Measurements from ENCODE around the gene NUP210. TPM values are rescaled to one million over a fixed set of nuclear protein-coding genes. Genes with fewer than 3 reads are reported as not detected.

Gene NUP210
- total and polyA plus RNA-seq, 2 of the 13 experiments (the other 11 are each of a cell fraction or from before 2014, with no cell fraction given): 31.6 to 35.2 TPM

DNA sequence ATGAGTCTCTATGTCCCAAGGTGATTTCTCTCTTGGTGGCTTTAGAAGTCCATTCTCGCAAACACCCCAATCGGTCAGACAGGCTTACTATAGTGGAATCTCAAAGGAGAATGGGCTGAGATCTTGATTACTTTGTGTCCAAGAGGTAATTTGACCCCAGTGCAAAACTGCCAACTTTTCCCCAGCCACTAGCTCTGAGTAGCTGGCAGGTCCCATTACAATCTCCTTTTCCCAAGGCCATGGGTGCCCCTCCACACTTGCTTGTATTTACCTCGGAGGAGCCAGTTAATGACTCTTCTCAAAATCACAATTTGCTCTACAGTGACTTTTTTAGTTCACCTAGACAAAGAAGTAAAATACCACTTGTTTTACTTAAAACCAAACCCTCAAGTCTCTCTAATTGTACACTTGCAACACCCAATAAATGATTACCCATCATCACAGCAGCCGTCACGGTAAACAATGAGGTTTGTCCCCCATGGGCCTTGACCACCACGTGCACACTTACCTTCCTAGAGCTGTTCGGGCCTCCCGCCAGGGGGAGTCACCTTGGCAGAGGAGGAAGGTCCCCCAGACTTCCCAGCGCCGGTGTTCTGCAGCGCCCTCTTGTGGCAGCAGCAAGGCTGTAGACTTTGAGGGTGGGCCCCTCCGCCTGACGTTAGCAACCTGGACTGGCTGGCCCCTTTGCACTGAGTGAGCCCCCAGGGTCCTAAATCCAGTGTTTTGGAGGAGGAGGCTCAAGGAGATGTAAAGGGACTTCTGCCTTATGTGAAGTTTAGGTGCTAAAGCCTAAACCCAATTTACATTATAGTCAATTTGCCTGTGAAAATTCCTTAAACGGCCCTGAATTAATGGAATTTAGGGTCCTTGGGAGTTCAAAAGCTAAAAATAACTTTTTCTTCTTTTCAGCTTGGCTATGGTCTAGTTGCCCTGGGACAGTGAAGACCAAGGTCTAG lies 41.3 kb upstream of the NUP210 start (continued):
- TF ChIP-seq NFKB2 (CRISPR knock-in tag; IDR thresholded peaks at IDR 0.05; ENCODE audit: borderline replicate concordance) (peak; percentile 81; the same call in 1 of the 2 replicates), ZNF878 (CRISPR knock-in tag; IDR thresholded peaks at IDR 0.05) (peak; percentile 52; the same call in 1 of the 2 replicates), FOXK1 (CRISPR knock-in tag; IDR thresholded peaks at IDR 0.05; ENCODE audit: borderline replicate concordance, low read depth) (peak; percentile 68; the same call in 1 of the 2 replicates), YY1 (IDR thresholded peaks at IDR 0.05; ENCODE audit: insufficient read depth, insufficient replicate concordance, low read depth, low read length) (peak; percentile 72), SNAPC2 (CRISPR knock-in tag; IDR thresholded peaks at IDR 0.05) (0 out of 2 replicates have a peak, but pooled peaks have one; percentile 60), ZNF788 (CRISPR knock-in tag; IDR thresholded peaks at IDR 0.05; ENCODE audit: borderline replicate concordance) (peak; percentile 93; the same call in 1 of the 2 replicates), CEBPG (CRISPR knock-in tag; IDR thresholded peaks at IDR 0.05) (peak; percentile 44), ZNF724P (CRISPR knock-in tag; IDR thresholded peaks at IDR 0.05; ENCODE audit: borderline replicate concordance) (peak; percentile 51; the same call in 1 of the 2 replicates), ZNF224 (CRISPR knock-in tag; IDR thresholded peaks at IDR 0.05) (no peak), ZNF274 (CRISPR knock-in tag; IDR thresholded peaks at IDR 0.05) (peak; percentile 52; the same call in 1 of the 2 replicates), ZSCAN31 (CRISPR knock-in tag; IDR thresholded peaks at IDR 0.05; ENCODE audit: low read depth) (peak; percentile 75), SMYD3 (CRISPR knock-in tag; IDR thresholded peaks at IDR 0.05) (peak; percentile 75; the same call in 1 of the 2 replicates), ERF (CRISPR knock-in tag; IDR thresholded peaks at IDR 0.05) (peak; percentile 88), HDAC2 (CRISPR knock-in tag; IDR thresholded peaks at IDR 0.05) (peak; percentile 91), ZNF644 (CRISPR knock-in tag; IDR thresholded peaks at IDR 0.05; ENCODE audit: low read depth) (peak; percentile 84; the same call in 1 of the 2 replicates), GFI1 (CRISPR knock-in tag; IDR thresholded peaks at IDR 0.05; ENCODE audit: borderline replicate concordance) (peak; percentile 75; the same call in 1 of the 2 replicates), HDAC6 (IDR thresholded peaks at IDR 0.05; ENCODE audit: low read depth, low read length) (no peak), ZNF326 (CRISPR knock-in tag; IDR thresholded peaks at IDR 0.05; ENCODE audit: borderline replicate concordance) (no peak)
- TF ChIP-seq, protein P1, sequence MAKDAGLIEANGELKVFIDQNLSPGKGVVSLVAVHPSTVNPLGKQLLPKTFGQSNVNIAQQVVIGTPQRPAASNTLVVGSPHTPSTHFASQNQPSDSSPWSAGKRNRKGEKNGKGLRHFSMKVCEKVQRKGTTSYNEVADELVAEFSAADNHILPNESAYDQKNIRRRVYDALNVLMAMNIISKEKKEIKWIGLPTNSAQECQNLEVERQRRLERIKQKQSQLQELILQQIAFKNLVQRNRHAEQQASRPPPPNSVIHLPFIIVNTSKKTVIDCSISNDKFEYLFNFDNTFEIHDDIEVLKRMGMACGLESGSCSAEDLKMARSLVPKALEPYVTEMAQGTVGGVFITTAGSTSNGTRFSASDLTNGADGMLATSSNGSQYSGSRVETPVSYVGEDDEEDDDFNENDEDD (CRISPR knock-in tag; IDR thresholded peaks at IDR 0.05; ENCODE audit: borderline replicate concordance): peak; percentile 88; the same call in 1 of the 2 replicates
- TF ChIP-seq, protein P2, sequence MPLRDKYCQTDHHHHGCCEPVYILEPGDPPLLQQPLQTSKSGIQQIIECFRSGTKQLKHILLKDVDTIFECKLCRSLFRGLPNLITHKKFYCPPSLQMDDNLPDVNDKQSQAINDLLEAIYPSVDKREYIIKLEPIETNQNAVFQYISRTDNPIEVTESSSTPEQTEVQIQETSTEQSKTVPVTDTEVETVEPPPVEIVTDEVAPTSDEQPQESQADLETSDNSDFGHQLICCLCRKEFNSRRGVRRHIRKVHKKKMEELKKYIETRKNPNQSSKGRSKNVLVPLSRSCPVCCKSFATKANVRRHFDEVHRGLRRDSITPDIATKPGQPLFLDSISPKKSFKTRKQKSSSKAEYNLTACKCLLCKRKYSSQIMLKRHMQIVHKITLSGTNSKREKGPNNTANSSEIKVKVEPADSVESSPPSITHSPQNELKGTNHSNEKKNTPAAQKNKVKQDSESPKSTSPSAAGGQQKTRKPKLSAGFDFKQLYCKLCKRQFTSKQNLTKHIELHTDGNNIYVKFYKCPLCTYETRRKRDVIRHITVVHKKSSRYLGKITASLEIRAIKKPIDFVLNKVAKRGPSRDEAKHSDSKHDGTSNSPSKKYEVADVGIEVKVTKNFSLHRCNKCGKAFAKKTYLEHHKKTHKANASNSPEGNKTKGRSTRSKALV (CRISPR knock-in tag; IDR thresholded peaks at IDR 0.05): no peak; the same call in 1 of the 2 replicates
- TF ChIP-seq, protein P3, sequence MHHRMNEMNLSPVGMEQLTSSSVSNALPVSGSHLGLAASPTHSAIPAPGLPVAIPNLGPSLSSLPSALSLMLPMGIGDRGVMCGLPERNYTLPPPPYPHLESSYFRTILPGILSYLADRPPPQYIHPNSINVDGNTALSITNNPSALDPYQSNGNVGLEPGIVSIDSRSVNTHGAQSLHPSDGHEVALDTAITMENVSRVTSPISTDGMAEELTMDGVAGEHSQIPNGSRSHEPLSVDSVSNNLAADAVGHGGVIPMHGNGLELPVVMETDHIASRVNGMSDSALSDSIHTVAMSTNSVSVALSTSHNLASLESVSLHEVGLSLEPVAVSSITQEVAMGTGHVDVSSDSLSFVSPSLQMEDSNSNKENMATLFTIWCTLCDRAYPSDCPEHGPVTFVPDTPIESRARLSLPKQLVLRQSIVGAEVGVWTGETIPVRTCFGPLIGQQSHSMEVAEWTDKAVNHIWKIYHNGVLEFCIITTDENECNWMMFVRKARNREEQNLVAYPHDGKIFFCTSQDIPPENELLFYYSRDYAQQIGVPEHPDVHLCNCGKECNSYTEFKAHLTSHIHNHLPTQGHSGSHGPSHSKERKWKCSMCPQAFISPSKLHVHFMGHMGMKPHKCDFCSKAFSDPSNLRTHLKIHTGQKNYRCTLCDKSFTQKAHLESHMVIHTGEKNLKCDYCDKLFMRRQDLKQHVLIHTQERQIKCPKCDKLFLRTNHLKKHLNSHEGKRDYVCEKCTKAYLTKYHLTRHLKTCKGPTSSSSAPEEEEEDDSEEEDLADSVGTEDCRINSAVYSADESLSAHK (CRISPR knock-in tag; IDR thresholded peaks at IDR 0.05; ENCODE audit: borderline replicate concordance): no peak
- TF ChIP-seq, protein P4, sequence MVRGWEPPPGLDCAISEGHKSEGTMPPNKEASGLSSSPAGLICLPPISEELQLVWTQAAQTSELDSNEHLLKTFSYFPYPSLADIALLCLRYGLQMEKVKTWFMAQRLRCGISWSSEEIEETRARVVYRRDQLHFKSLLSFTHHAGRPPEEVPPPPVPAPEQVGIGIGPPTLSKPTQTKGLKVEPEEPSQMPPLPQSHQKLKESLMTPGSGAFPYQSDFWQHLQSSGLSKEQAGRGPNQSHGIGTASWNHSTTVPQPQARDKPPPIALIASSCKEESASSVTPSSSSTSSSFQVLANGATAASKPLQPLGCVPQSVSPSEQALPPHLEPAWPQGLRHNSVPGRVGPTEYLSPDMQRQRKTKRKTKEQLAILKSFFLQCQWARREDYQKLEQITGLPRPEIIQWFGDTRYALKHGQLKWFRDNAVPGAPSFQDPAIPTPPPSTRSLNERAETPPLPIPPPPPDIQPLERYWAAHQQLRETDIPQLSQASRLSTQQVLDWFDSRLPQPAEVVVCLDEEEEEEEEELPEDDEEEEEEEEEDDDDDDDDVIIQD (CRISPR knock-in tag; IDR thresholded peaks at IDR 0.05; ENCODE audit: low read depth): peak; percentile 82; the same call in 1 of the 2 replicates

Data from HepG2 (cell line).